Keratinocyte (primary cell): Measurements from ENCODE around the gene FNDC3B. TPM values are rescaled to one million over a fixed set of nuclear protein-coding genes. Genes with fewer than 3 reads are reported as not detected.

Experiments used
- DNase-seq: peaks from one replicate; pipeline ENCODE4 v3.0.0-alpha.2; 2011; ENCODE audit warnings: low read depth, missing footprints, low spot score
- FAIRE-seq: peaks from 2 replicates; lab custom pipeline; 2011; peaks lifted over from hg19 to GRCh38; lab: Jason Lieb, UNC
- H2AFZ ChIP-seq: 2 replicates; pipeline ENCODE4 v1.6.0; 2012; ENCODE audit warnings: low read length, control low read depth, inconsistent platforms; ENCODE audit not compliant: control insufficient read depth
- H3K27ac ChIP-seq: 2 replicates; pipeline ENCODE4 v1.5.1; 2011; ENCODE audit warnings: low read length; ENCODE audit not compliant: control insufficient read depth, insufficient read depth
- H3K27me3 ChIP-seq: 3 replicates; pipeline ENCODE4 v1.6.0; 2011; ENCODE audit warnings: low read length; ENCODE audit not compliant: control insufficient read depth, insufficient read depth; ENCODE audit errors: extremely low read depth
- H3K36me3 ChIP-seq, 2 experiments: 2 replicates in 1 of 2; 3 replicates in 1 of 2; pipeline ENCODE4 v1.5.1; 2011; ENCODE audit warnings: low read length in 2 of 2, mild to moderate bottlenecking in 1 of 2; ENCODE audit not compliant: control insufficient read depth in 2 of 2, insufficient read depth in 2 of 2; ENCODE audit errors: extremely low read depth in 1 of 2
- H3K4me1 ChIP-seq: 3 replicates; pipeline ENCODE4 v1.5.1; 2011; ENCODE audit warnings: low read length; ENCODE audit not compliant: control insufficient read depth, insufficient read depth; ENCODE audit errors: extremely low read depth
- H3K4me2 ChIP-seq: 3 replicates; pipeline ENCODE4 v1.6.0; 2011; ENCODE audit warnings: low read depth, low read length; ENCODE audit not compliant: control insufficient read depth, insufficient read depth; ENCODE audit errors: extremely low read depth
- H3K4me3 ChIP-seq, 3 experiments: fragments of 200-600 bp in 1 of 3; sonication (generic) in 1 of 3; 2 replicates in 2 of 3; 3 replicates in 1 of 3; pipeline ENCODE4 v1.5.1; 2011 to 2016; ENCODE audit warnings: low read length in 3 of 3, mild to moderate bottlenecking in 3 of 3, control low read depth in 2 of 3, inconsistent platforms in 1 of 3, low read depth in 1 of 3, mixed read lengths in 1 of 3, mixed run types in 1 of 3, moderate library complexity in 1 of 3; ENCODE audit not compliant: control insufficient read depth in 2 of 3, insufficient read depth in 2 of 3; ENCODE audit errors: extremely low read depth in 1 of 3
- H3K79me2 ChIP-seq: 2 replicates; pipeline ENCODE4 v1.6.0; 2012; ENCODE audit warnings: low read length; ENCODE audit not compliant: control insufficient read depth, insufficient read depth
- H3K9ac ChIP-seq: 3 replicates; pipeline ENCODE4 v1.6.0; 2011; ENCODE audit warnings: low read length; ENCODE audit not compliant: control insufficient read depth, insufficient read depth; ENCODE audit errors: extremely low read depth
- H3K9me1 ChIP-seq: 3 replicates; pipeline ENCODE4 v1.6.0; 2011; ENCODE audit warnings: low read length; ENCODE audit not compliant: control insufficient read depth, insufficient read depth; ENCODE audit errors: extremely low read depth
- H3K9me3 ChIP-seq: 2 replicates; pipeline ENCODE4 v1.5.1; 2012; ENCODE audit warnings: low read depth, low read length; ENCODE audit not compliant: control insufficient read depth
- H4K20me1 ChIP-seq: 3 replicates; pipeline ENCODE4 v1.6.0; 2011; ENCODE audit warnings: low read length; ENCODE audit not compliant: control insufficient read depth, insufficient read depth; ENCODE audit errors: extremely low read depth
- CTCF ChIP-seq, 3 experiments: IDR thresholded peaks in 1 of 3; conservative IDR thresholded peaks in 1 of 3; optimal IDR thresholded peaks in 1 of 3; 2 replicates in 2 of 3; 3 replicates in 1 of 3; pipeline versions ENCODE3 to v1.5.1; 2011; ENCODE audit warnings: low read length in 3 of 3, mild to moderate bottlenecking in 3 of 3, moderate library complexity in 2 of 3, control low read depth in 1 of 3, inconsistent platforms in 1 of 3; ENCODE audit not compliant: insufficient read depth in 2 of 3; ENCODE audit errors: extremely low read depth in 1 of 3
- EZH2 ChIP-seq: IDR thresholded peaks from one replicate; pipeline ENCODE4 v1.6.1; 2012; ENCODE audit warnings: inconsistent platforms, mild to moderate bottlenecking, low read length, moderate library complexity
- dilution Hi-C: fragments of 300-500 bp; cut with MboI; formaldehyde crosslinking; loops from one replicate; pipeline ENCODE4 v1.7.0; 2020; ENCODE audit warnings: low sequenced_read_pairs; ENCODE audit not compliant: extremely low pct_ligation_motif_present
- polyA plus RNA-seq, 5 experiments: library from polyadenylated mRNA; depleted of rRNA in 3 of 5; stranded (reverse) in 3 of 5; stranded (forward) in 1 of 5; unstranded in 1 of 5; fragments of >200 nt; gene quantifications; 1 replicate in 1 of 5; 2 replicates in 3 of 5; 3 replicates in 1 of 5; pipeline versions ENCODE4 v1.2.1 to v1.2.3, GENCODE V29; 2011 to 2012; ENCODE audit warnings: missing spikeins in 2 of 5, low read depth in 1 of 5, low replicate concordance in 1 of 5

FNDC3B gene
- polyA plus RNA-seq, 1 donor (not counting 4 experiments of a cell fraction or from before 2014, with no cell fraction given): 31.4 TPM

GRCh38 chr3:172283841-172284357, 244.5 kb downstream of the FNDC3B start:
- Histone ChIP-seq H3K27ac (no peak overlapping the region), H3K36me3 (peaks cover 7% of the 10 kb centered on the region in 2 experiments), H3K27me3 (no peaks in the 10 kb centered on the region), H3K4me3 (no peak overlapping the region), H4K20me1 (no peaks in the 10 kb centered on the region), H3K4me2 (no peak overlapping the region), H3K79me2 (peaks cover 16% of the 10 kb centered on the region), H3K9ac (no peak overlapping the region), H3K9me1 (no peaks in the 10 kb centered on the region), H3K4me1 (peaks cover 11% of the 10 kb centered on the region), H3K9me3 (no peaks in the 10 kb centered on the region), H2AFZ (no peak overlapping the region)
- DNase-seq (no peak), FAIRE-seq (no peak)
- TF ChIP-seq EZH2 (no peak), CTCF (optimal IDR thresholded peaks at IDR 0.05 in 1 of 3, IDR thresholded peaks at IDR 0.05 in 1 of 3, conservative IDR thresholded peaks at IDR 0.05 in 1 of 3; ENCODE audit: extremely low read depth in 1 of 3, insufficient read depth in 2 of 3, low read length in 3 of 3) (no peak)
- dilution Hi-C loops: no loop called here

GRCh38 chr3:172285844-172286243, 246.5 kb downstream of the FNDC3B start:
- no peaks in the 10 kb centered on the region for H3K9me3 ChIP-seq
- peaks cover 12 to 18% of the 10 kb centered on the region in 2 experiments for H3K36me3 ChIP-seq
- no peak overlapping the region for H3K4me3 ChIP-seq
- H3K79me2 ChIP-seq: peaks cover 16% of the 10 kb centered on the region
- H3K4me1 ChIP-seq: peaks cover 3% of the 10 kb centered on the region
- no peak overlapping the region for H3K4me2 ChIP-seq
- H3K27me3 ChIP-seq: no peaks in the 10 kb centered on the region
- H3K9me1 ChIP-seq: no peaks in the 10 kb centered on the region
- no peaks in the 10 kb centered on the region for H4K20me1 ChIP-seq
- no peak for TF ChIP-seq EZH2
- no peak for TF ChIP-seq CTCF (optimal IDR thresholded peaks at IDR 0.05 in 1 of 3, IDR thresholded peaks at IDR 0.05 in 1 of 3, conservative IDR thresholded peaks at IDR 0.05 in 1 of 3; ENCODE audit: extremely low read depth in 1 of 3, insufficient read depth in 2 of 3, low read length in 3 of 3)
- DNase-seq (no peak), FAIRE-seq (no peak)
- H2AFZ ChIP-seq: no peak overlapping the region
- no peak overlapping the region for H3K27ac ChIP-seq
- no peak overlapping the region for H3K9ac ChIP-seq
- dilution Hi-C loops: no loop called here
